GM12873 (cell line): ENCODE measurements around the gene EPHB6.

Experiments used
- TF ChIP-seq, protein P1 (sequence below): IDR thresholded peaks from 2 replicates; pipeline ENCODE4 v1.5.1; 2012; ENCODE audit warnings: low read depth, mild to moderate bottlenecking, moderate library complexity, low read length, control low read depth; ENCODE audit not compliant: insufficient read depth; ENCODE audit errors: missing control alignments

EPHB6 gene

DNA sequence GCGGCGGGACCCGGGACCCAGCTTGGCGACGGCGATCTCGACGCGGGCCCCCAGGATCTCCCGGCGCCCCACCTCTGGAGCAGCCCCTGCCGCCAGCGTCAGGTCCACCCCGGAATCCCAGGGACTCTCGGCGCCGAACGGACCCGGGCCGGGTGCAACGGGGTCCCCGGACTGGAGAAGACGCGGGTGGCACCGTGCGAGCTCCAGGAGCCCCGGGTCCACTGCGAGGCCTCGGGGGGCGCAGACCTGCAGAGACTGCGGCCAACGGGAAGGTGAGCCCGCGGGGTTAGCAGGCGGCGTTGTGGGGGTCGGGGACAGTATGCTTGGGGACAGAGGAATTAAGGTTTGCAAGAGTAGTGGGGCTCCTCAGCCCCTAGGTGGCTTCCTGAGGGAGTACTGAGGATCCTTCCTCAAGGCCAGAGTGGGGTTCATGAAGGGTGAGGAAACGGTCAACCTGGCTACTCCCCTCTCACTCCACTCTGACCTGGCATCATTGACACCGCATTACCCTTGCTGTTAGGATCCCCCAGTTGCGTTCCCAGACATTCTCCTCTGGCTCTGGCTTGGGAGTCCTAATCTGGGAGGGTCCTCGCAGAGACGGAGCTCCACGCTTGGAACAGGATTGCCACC, 353 bp downstream of the EPHB6 start:
- TF ChIP-seq, protein P1, sequence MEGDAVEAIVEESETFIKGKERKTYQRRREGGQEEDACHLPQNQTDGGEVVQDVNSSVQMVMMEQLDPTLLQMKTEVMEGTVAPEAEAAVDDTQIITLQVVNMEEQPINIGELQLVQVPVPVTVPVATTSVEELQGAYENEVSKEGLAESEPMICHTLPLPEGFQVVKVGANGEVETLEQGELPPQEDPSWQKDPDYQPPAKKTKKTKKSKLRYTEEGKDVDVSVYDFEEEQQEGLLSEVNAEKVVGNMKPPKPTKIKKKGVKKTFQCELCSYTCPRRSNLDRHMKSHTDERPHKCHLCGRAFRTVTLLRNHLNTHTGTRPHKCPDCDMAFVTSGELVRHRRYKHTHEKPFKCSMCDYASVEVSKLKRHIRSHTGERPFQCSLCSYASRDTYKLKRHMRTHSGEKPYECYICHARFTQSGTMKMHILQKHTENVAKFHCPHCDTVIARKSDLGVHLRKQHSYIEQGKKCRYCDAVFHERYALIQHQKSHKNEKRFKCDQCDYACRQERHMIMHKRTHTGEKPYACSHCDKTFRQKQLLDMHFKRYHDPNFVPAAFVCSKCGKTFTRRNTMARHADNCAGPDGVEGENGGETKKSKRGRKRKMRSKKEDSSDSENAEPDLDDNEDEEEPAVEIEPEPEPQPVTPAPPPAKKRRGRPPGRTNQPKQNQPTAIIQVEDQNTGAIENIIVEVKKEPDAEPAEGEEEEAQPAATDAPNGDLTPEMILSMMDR: peak; percentile 23

DNA sequence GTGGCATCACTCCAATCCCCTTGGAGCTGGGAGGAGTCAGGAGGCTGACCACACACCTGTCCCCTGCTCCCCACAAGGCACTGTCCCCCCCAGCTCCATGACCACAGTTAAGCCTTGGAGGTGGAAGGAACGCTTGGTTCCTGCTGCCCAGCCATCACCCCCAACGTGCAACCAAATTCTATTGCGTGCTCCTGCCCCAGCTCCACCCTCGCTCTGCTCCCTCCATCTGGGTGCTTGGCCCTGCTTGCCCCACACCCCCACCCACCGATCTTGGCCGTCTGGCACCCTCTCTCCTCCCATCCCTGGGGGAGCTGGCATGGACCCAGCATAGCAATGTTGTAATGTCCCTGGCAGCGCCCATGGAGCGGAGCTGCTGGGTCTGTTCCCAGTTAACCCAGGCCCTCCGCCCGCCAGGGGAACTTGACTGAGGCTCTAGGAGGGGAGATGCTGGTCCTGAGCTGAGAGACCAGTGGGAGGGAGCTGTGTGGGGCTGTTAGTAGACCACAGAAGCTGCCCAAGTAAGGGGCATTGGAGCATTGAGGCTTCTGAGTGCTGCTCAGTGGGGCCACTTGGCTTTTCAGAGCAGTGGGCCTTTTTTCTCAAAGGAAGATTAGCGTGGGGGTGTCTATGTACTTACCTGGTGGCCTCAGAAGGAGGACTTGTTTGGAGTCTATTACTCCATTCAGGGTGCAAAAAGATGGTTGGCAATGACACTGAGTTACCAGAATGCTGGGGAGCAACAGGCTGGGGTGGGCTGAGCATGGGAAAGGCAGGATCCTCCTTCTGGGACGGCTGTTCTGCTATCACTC, 1.1 kb downstream of the EPHB6 start:
- TF ChIP-seq, protein P1: no peak

DNA sequence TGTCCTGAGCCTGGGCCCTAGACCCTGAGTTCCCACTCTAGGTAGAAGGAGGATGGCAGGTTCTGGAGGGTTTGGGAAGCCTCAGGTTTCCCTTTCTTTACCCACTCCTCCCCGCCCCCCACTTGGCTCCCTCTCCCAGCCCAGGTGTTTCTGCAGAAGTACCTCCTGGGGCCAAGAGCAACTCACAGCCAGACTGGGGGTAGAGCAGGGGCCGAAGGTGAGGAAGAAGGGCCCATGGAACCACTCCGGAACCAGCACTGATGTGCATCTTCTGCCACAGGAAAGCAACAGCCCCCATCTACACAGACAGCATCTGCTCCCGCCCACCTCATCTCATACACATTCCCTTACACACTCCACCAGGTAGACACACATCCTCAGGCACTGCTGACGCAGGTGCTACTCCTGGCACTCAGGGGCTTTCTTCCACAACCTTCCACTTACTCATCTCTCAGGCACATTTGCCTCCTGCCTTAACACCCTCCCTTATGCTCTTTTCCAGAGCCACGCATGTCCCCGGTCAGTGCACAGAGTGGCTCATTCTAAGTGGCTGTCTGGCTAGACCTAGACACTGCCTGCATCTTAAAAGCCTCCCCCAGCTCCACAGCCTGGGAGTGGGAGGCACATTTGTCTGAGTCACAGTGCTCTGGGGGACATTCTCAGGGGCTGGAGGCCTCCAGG, 1.8 kb downstream of the EPHB6 start:
- TF ChIP-seq, protein P1: no peak

DNA sequence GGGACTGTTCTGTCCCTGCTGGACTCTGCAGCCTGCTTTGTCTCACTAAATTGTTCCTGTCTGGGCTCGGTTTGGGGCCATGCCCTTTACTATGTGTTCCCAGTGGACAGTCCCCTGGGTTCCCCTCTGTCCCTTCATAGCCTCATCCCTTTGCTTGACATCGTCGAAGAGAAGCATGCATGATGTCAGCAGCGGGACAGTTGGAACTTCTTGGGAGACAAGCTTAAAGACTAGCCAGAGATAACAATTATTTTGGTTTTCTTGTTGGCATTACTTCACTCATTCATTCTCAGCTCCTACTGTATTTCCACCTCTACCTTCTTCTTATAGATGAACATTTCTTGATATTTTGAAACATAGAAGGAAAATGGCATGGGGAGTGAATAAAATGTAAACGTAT, 2.7 kb downstream of the EPHB6 start:
- TF ChIP-seq, protein P1: no peak

DNA sequence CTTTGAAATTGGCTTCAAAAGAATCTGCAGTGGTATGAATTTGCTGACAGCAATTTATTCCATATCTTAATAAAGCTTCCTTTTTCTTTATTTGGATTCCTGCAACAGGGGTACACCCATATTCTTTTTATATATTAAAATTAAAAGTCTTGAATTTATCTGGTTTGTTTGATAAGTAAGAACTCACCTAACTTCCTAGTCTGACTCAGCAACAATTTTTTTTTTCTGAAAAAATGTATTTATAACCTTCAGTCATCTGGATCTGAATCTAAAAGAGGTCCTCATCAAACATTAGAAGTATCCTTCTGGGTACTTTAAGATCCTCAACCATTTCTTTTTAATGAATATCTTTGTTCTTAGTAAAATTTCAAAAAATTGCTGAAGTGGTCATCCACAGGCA, 4.5 kb downstream of the EPHB6 start:
- TF ChIP-seq, protein P1: no peak

DNA sequence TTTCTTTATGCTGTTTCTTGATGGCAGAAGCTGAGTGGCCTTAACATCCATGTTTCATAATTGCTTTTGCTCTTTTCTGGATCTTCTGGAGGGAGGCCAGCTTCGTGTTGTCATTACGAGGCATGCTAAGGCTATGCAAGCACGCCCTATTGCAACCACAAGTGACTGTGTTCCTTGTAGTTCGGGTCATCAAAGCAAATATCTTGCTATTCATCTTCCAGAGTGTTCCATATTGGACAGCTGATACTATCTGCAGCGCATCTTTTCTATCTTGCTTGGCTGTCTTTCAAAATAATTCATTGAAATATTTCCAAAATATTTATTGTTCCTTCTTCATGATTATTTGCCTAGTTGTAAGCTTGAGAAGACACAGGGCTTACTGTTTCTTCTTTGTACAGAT, 5.0 kb downstream of the EPHB6 start:
- TF ChIP-seq, protein P1: no peak

DNA sequence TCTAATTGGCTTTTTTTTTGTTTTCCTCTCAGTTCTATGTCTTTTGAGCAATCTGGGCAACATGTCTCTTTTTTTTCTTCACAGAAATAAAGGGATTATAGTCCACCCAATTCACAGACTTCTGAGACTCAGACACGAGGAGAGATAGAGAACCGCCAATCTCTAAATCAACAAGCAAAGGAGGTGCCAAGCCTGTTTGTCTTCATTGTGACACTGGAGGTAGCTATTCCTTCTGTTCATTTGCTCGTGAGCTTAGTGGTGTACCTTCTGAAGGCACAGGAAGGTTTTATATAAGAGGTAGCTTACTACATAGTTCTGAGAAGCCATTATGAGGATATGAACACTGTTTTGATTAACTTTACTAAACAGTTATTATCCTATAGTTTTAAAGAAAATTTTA, 6.1 kb downstream of the EPHB6 start:
- TF ChIP-seq, protein P1: no peak
